Right lobe of liver (tissue), 6 donors: Measurements from ENCODE around the gene PRR5L. TPM values are rescaled to one million over a fixed set of nuclear protein-coding genes. Genes with fewer than 3 reads are reported as not detected.
A peak's percentile ranks its signal among the peaks of the same experiment; 100 is the strongest.

Experiments
- ATAC-seq, 4 donors: fragments of 200-7000 bp; cut with Tn5 transposase; one replicate each; pipeline ENCODE4 v1.9.1; 2020; ENCODE audit warnings: mild to moderate bottlenecking in 4 of 4, moderate library complexity in 4 of 4
- DNase-seq, 3 donors: peaks; one replicate each; pipeline ENCODE4 v3.0.0-alpha.2; 2020
- H3K27ac ChIP-seq, 3 donors: fragments of 200-600 bp; one replicate each; pipeline ENCODE4 v1.8.0; 2022
- H3K27me3 ChIP-seq, 2 donors: fragments of 200-600 bp; one replicate each; pipeline ENCODE4 v1.8.0; 2022
- H3K36me3 ChIP-seq, 4 donors: fragments of 200-600 bp; sonication (generic) in 1 of 4; one replicate each; pipeline versions ENCODE4 v1.5.1 to v1.8.0; 2017 to 2022; ENCODE audit warnings: control low read depth in 1 of 4
- H3K4me1 ChIP-seq, 4 donors: fragments of 200-600 bp; sonication (generic) in 1 of 4; one replicate each; pipeline versions ENCODE4 v1.5.1 to v1.8.0; 2017 to 2022; ENCODE audit warnings: control low read depth in 1 of 4
- H3K4me3 ChIP-seq, 3 donors: fragments of 200-600 bp; one replicate each; pipeline ENCODE4 v1.8.0; 2022
- H3K9me3 ChIP-seq, 4 donors: fragments of 200-600 bp; sonication (generic) in 1 of 4; one replicate each; pipeline versions ENCODE4 v1.5.1 to v1.8.0; 2017 to 2022; ENCODE audit warnings: control low read depth in 1 of 4
- CTCF ChIP-seq, 4 donors: fragments of 200-600 bp in 3 of 4; fragments of 450-650 bp in 1 of 4; IDR thresholded peaks; one replicate each; pipeline versions ENCODE4 v1.5.1 to v1.8.0; 2016 to 2022; ENCODE audit warnings: antibody characterized with exemption in 4 of 4, mild to moderate bottlenecking in 2 of 4
- POLR2A ChIP-seq: fragments of 450-650 bp; IDR thresholded peaks from one replicate; pipeline ENCODE4 v1.6.1; 2017; ENCODE audit warnings: antibody characterized with exemption, mild to moderate bottlenecking
- WGBS: methylation state at CpG from one replicate; pipeline ENCODE4 v1.1.6; 2018; ENCODE audit warnings: low coverage, low lambda C conversion rate; ENCODE audit not compliant: insufficient coverage; ENCODE audit errors: missing lambda C conversion rate; 5-methylcytosine and 5-hydroxymethylcytosine counted together
- intact Hi-C, 2 donors: fragments of 100-400 bp; cut with DNase I; formaldehyde crosslinking; loops; one replicate each; pipeline versions ENCODE4 v1.11.2 to v1.14.1; 2022
- total RNA-seq, 6 experiments: library from RNA; depleted of rRNA in 2 of 6; stranded (reverse); fragments of >200 nt in 2 of 6; fragmentation: NEBNext Ultra II Directional in 3 of 6; extraction: Animal tissue kit (Norgen Biotek cat#: 25700) in 3 of 6; gene quantifications; one replicate each; pipeline versions ENCODE4 v1.1.0 to v1.2.4, GENCODE V29; 2016 to 2023
- donor health status: DM: no; HTN: yes; CAD: no.
- donor health status: DM: no; HTN: no; CAD: no.
- donor health status: DM: no; HTN: no; CAD: no.
- donor health status: DM: no; HTN: yes; CAD: no.
- donor health status: DM: no; HTN: yes; CAD: no.

The PRR5L gene
- total RNA-seq, 6 experiments from 2014 or later = 2.2 to 4.5 (median 2.3) TPM

GRCh38 chr11:36458129-36458915 is 162.2 kb downstream of the PRR5L start:
- no peak overlapping the region for H3K4me3 ChIP-seq
- no peaks in the 10 kb centered on the region for H3K4me1 ChIP-seq
- no peak for ATAC-seq
- H3K27ac ChIP-seq = no peak overlapping the region
- intact Hi-C loops = no loop called here
- H3K27me3 ChIP-seq = no peaks in the 10 kb centered on the region
- TF ChIP-seq POLR2A = no peak
- no peak for TF ChIP-seq CTCF (IDR thresholded peaks at IDR 0.05)
- H3K36me3 ChIP-seq = no peaks in the 10 kb centered on the region
- no peaks in the 10 kb centered on the region for H3K9me3 ChIP-seq
- WGBS = 55% methylated on average over 5 of the region's 8 CpGs
- no peak for DNase-seq

GRCh38 chr11:36459046-36459445 is 163.0 kb downstream of the PRR5L start:
- Histone ChIP-seq H3K9me3 (no peaks in the 10 kb centered on the region), H3K36me3 (no peaks in the 10 kb centered on the region), H3K27ac (no peak overlapping the region), H3K4me1 (no peaks in the 10 kb centered on the region), H3K4me3 (no peak overlapping the region), H3K27me3 (no peaks in the 10 kb centered on the region)
- intact Hi-C loops = no loop called here
- no peak for DNase-seq
- TF ChIP-seq CTCF (IDR thresholded peaks at IDR 0.05) = no peak
- TF ChIP-seq POLR2A = no peak
- 93% methylated on average over 2 of the region's 7 CpGs for WGBS
- ATAC-seq = no peak

GRCh38 chr11:36460220-36460619 is 164.1 kb downstream of the PRR5L start:
- DNase-seq (no peak), ATAC-seq (no peak)
- H3K4me3 ChIP-seq = no peak overlapping the region
- H3K27ac ChIP-seq = no peak overlapping the region
- TF ChIP-seq CTCF (IDR thresholded peaks at IDR 0.05) (no peak), POLR2A (no peak)
- intact Hi-C loops = no loop called here
- WGBS = 69% methylated on average over 10 of the region's 10 CpGs
- H3K4me1 ChIP-seq = no peaks in the 10 kb centered on the region
- H3K9me3 ChIP-seq = no peaks in the 10 kb centered on the region
- no peaks in the 10 kb centered on the region for H3K27me3 ChIP-seq
- H3K36me3 ChIP-seq = no peaks in the 10 kb centered on the region

- peak in 1 of 4 donors; percentile 19 for ATAC-seq
- H3K27me3 ChIP-seq = no peaks in the 10 kb centered on the region
- no peaks in the 10 kb centered on the region for H3K9me3 ChIP-seq
- no peaks in the 10 kb centered on the region for H3K4me1 ChIP-seq
- WGBS = 100% methylated on average over 1 of the region's 15 CpGs
- DNase-seq = no peak
- no peak overlapping the region for H3K4me3 ChIP-seq
- H3K36me3 ChIP-seq = no peaks in the 10 kb centered on the region
- intact Hi-C loops = no loop called here
- TF ChIP-seq POLR2A = no peak
- TF ChIP-seq CTCF (IDR thresholded peaks at IDR 0.05) = no peak
- no peak overlapping the region for H3K27ac ChIP-seq
Observed at GRCh38 chr11:36462321-36462720, 166.2 kb downstream of the PRR5L start.
